ENCODE data around the gene ABCC8. TPM values are rescaled to one million over a fixed set of nuclear protein-coding genes. Genes with fewer than 3 reads are reported as not detected.

ABCC8 gene
- total RNA-seq, 1 experiment from 2014 or later: 2.4 TPM

GRCh38 chr11:17469998-17470397 is 6.6 kb downstream of the ABCC8 start:
- no peak overlapping the region for H3K27ac ChIP-seq (ENCODE audit: insufficient read length, low read depth, low read length)
- no peak overlapping the region for H2BK5ac ChIP-seq (ENCODE audit: insufficient read length, low read length)
- H4K20me1 ChIP-seq (ENCODE audit: control insufficient read depth, insufficient read depth, insufficient read length): peaks cover 2% of the 10 kb centered on the region
- no peak overlapping the region for H2BK20ac ChIP-seq (ENCODE audit: low read depth, low read length, poor library complexity, severe bottlenecking)
- no peak overlapping the region for H3K23ac ChIP-seq (ENCODE audit: insufficient read length, low read depth, low read length)
- no peak for TF ChIP-seq CTCF (conservative IDR thresholded peaks at IDR 0.05)
- peaks cover 14 to 16% of the 10 kb centered on the region in 2 experiments for H3K4me1 Mint-ChIP-seq
- no peaks in the 10 kb centered on the region for H3K9me3 Mint-ChIP-seq
- peaks cover 31% of the 10 kb centered on the region for H3K27me3 Mint-ChIP-seq (ENCODE audit: low read depth)
- no peak overlapping the region for H2BK120ac ChIP-seq (ENCODE audit: low read depth, low read length, poor library complexity, severe bottlenecking)
- DNase-seq: no peak
- no CpG with 5 or more reads among the region's 6 CpGs for WGBS (ENCODE audit: extremely low coverage, insufficient read length, low lambda C conversion rate)
- no peak overlapping the region for H3K14ac ChIP-seq (ENCODE audit: insufficient read depth, low read length)
- H3K9me3 ChIP-seq (ENCODE audit: control insufficient read depth, low read depth, low read length): no peaks in the 10 kb centered on the region
- no peak overlapping the region for H4K91ac ChIP-seq (ENCODE audit: insufficient read length, low read depth, low read length)
- no peak overlapping the region for H3K27ac Mint-ChIP-seq
- no peaks in the 10 kb centered on the region for H3K4me1 ChIP-seq (ENCODE audit: insufficient read depth, low read length)
- H3K36me3 Mint-ChIP-seq (ENCODE audit: insufficient read depth in 1 of 3, low read depth in 3 of 3): peaks cover 0 to 1% (median 0%) of the 10 kb centered on the region in 3 experiments; a peak in 2 of 7 replicates
- no peak overlapping the region for H3K4me3 Mint-ChIP-seq
- H2AFZ ChIP-seq (ENCODE audit: low read length): no peak overlapping the region
- H3K27me3 ChIP-seq (ENCODE audit: insufficient read depth, low read length): peaks cover 9% of the 10 kb centered on the region; the same call in 1 of the 2 replicates
- H3K56ac ChIP-seq (ENCODE audit: insufficient read length, low read depth, low read length): no peak overlapping the region
- H3K4ac ChIP-seq (ENCODE audit: low read depth, low read length): no peak overlapping the region
- H3K79me2 ChIP-seq (ENCODE audit: insufficient read depth, low read length): no peaks in the 10 kb centered on the region
- H2BK12ac ChIP-seq (ENCODE audit: insufficient read length, low read depth, low read length): no peak overlapping the region
- no peak overlapping the region for H4K8ac ChIP-seq (replicated peaks; ENCODE audit: insufficient read length, low read depth, low read length)
- no peak overlapping the region for H2BK15ac ChIP-seq (ENCODE audit: low read depth, low read length)
- H3T11ph ChIP-seq (ENCODE audit: low read length): no peak overlapping the region
- H3K79me1 ChIP-seq (ENCODE audit: insufficient read depth, low read depth, low read length, poor library complexity, severe bottlenecking): no peaks in the 10 kb centered on the region
- H3K4me2 ChIP-seq (ENCODE audit: insufficient read depth, insufficient read length, low read length): no peak overlapping the region
- H3K23me2 ChIP-seq (ENCODE audit: insufficient read length, low read depth, low read length, poor library complexity, severe bottlenecking): no peaks in the 10 kb centered on the region
- no peak overlapping the region for H2AK5ac ChIP-seq (ENCODE audit: insufficient read length, low read length)
- H4K5ac ChIP-seq (ENCODE audit: insufficient read length, low read depth, low read length): no peak overlapping the region
- H3K9ac ChIP-seq (ENCODE audit: extremely low read depth, insufficient read length, low read length): no peak overlapping the region
- H3K18ac ChIP-seq (ENCODE audit: insufficient read length, low read depth, low read length): no peak overlapping the region

Measured in H9 (cell line).